GM19372 (cell line): ENCODE measurements around the gene TRPM7.
"Not testable (repeated sequence)": the region's sequence is repeated elsewhere in the genome, so short reads cannot be mapped to it uniquely, and the experiment has no call there.

ENCODE experiments used
- ATAC-seq: cut with Tn5 transposase; IDR thresholded peaks from one replicate; pipeline ENCODE4 v1.9.1; 2021; ENCODE audit warnings: mild to moderate bottlenecking, low read depth, moderate library complexity; ENCODE audit not compliant: unreplicated experiment

The TRPM7 gene

GRCh38 chr15:50576166-50576565 lies 110.4 kb downstream of the TRPM7 start:
- no peak for ATAC-seq

DNA sequence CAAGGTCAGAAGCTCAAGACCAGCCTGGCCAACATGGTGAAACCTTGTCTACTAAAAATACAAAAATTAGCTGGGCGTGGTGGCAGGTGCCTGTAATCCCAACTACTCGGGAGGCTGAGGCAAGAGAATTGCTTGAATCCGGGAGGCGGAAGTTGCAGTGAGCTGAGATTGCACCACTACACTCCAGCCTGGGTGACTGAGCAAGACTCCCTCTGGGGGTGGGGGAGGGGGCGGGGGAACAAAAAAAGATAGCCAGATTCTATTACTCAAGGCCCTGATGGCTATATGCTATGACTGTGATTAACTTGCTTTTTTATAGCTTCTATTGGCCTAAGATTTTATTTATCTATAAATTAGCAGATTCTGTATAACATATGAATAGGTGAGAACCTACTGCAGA lies 112.8 kb downstream of the TRPM7 start:
- not testable (repeated sequence) for ATAC-seq

- ATAC-seq = no peak
Observed at GRCh38 chr15:50563756-50564155, 122.8 kb downstream of the TRPM7 start.

- no peak for ATAC-seq
Observed at GRCh38 chr15:50562735-50563640, 123.6 kb downstream of the TRPM7 start.

DNA sequence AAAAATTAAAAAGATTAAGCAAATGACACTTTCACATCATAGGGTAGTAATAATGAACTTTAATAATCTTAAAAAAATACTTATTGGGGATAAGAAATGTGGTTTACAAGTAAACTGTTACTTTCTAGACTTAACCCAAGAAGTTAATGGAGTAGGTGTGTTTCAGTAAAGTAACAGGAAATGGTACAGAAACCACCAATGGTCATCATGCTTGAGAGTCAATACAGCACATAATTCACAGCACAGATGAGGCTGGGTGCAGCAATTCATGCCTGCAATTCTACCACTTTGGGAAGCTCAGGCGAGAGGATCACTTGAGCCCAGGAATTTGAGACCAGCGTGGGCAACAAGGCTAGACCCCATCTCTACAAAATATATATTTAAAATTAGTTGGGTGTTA lies 128.6 kb downstream of the TRPM7 start:
- no peak for ATAC-seq

- ATAC-seq = no peak
Observed at GRCh38 chr15:50556642-50557371, 129.8 kb downstream of the TRPM7 start.

DNA sequence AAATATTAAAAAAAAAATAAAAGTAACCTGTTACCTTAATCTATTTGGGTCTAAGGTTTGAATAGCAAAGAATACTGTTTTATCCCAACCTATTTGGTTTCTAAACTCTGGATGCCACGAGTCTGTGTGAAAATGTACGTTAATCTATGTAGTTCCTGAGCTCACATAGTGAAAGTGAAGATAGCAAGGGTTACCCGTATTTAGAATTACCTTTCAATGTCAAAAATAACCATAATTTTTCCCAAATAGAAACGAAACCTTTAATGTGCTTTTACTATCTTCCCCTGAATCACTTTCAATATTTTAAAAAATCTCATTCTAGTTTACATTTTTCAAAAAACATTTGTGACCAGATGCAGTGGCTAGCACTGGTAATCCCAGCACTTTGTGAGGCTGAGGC lies 134.4 kb downstream of the TRPM7 start:
- no peak for ATAC-seq

GRCh38 chr15:50549326-50549725 lies 137.3 kb downstream of the TRPM7 start:
- ATAC-seq = no peak

- no peak for ATAC-seq
Observed at GRCh38 chr15:50546566-50546965, 140.0 kb downstream of the TRPM7 start, which contains the start of gene USP50. Gene USP50 (minus strand): TSS chr15:50546666. CDS start chr15:50546525, 141 bp downstream.

DNA sequence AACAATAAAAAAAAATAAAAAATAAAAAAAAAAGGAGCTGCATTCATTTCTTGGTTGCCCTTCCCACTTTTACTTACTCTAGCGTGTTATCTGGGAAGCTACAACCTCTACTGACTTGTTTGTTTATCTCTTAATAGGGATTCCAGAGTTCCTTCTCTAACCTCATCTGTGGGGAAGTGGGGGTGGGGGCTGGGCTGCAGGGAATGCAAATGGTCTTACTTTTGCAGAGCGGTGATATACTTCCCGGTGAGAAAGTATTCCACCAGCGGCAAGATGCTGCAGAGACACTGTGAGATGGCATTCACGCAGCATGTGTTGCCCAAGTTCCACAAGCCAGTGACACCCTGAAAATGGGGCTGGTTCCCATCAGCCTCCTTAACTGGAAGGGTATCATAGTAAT lies 142.2 kb downstream of the TRPM7 start:
- no peak for ATAC-seq

DNA sequence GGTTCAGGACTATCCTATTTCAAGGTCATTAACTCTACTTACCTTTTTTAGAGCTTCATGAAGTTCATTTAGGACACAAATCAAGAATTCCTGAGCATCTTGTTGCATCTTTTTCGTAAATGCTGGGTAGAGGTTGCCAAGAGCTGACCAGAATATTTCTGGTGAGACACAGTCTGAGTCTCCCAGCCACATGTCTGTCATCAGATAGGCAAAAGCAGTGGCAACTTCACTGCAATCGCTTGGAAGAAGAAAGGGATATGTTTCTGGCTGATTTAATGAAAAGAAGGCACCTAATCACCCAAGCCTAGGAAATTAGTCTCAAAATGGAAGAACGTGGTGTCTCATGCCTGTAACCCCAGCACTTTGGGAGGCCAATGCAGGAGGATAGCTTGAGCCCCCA lies 143.0 kb downstream of the TRPM7 start:
- no peak for ATAC-seq

GRCh38 chr15:50542887-50543210 lies 143.7 kb downstream of the TRPM7 start:
- no peak for ATAC-seq

DNA sequence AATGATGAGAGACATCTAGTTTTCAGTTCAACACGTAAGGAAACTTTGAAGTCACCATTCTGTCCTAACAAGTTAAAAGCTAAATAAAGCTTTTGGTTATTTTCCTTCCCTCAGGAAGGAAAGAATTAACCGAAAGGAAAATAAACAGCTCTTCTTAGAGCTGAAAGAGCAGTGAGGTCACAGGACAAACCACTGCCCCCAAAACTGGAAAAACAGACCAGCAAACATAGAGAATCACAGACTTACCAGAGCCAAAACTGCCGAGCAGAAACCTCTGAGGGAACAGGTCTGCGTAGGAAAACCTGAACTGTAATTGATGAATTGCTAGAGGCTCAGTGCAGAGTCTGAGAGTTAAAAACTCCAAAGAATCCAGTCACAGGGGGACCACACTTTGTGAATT lies 154.8 kb downstream of the TRPM7 start:
- no peak for ATAC-seq

DNA sequence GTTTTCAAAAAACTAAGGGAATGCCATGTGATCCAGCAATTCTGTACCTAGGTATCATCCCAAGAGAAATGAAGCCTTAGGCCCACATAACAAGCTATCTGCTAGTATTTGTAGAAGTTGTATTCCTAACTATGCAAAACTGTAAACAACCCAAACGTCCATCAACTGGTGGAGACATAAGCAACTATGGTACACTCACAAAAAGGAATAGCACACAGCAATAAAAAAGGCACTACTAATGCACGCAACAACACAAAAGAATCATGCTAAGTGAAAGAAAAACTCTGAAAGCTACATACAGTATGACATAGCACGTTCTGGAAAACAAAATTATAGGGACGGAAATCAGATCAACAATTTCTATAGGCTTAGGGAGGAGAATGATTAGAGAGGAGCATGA lies 155.4 kb downstream of the TRPM7 start:
- no peak for ATAC-seq

DNA sequence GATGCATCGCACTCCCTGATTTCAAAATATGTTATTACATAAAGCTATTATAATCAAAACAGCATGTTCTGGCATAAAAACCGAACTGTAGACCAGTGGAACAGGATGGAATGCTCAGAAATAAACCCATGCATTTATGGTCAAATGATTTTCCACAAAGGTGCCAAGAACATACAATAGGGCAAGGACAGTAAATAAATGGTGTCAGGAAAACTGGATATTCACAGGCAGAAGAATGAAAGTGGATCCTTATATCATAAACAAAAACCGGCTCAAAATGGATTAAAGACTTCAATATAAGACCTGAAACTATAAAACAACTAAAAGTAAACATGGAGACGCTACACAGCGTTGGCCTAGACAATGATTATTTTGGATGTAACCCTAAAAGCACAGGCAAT lies 162.7 kb downstream of the TRPM7 start:
- no peak for ATAC-seq

DNA sequence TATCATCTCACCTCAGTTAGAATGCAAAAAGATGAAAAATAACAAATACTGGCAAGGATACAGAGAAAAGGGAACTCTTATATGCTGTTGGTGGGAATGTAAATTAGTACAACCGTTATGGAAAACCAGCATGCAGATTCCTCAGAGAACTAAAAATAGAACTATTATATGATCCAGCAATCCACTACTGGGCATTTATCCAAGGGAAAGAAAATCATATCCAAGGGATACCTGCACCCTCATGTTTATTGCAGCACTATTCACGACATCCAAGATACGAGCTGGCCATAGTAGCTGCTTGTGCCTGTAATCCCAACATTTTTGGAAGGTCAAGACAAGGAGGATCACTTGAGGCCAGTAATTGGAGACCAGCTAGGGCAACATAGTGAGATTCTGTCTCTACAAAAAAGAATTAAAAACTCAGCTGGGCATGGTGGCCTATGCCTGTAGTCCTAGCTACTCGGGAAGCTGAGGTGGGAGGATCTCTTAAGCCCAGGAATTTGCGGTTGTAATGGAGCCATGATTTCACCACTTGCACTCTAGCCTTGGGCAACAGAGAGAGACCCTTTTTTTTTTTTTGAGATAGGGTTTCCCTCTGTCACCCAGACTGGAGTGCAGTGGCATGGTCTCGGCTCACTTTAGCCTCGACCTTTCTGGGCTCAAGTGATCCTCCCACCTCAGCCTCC lies 166.7 kb downstream of the TRPM7 start:
- no peak for ATAC-seq

DNA sequence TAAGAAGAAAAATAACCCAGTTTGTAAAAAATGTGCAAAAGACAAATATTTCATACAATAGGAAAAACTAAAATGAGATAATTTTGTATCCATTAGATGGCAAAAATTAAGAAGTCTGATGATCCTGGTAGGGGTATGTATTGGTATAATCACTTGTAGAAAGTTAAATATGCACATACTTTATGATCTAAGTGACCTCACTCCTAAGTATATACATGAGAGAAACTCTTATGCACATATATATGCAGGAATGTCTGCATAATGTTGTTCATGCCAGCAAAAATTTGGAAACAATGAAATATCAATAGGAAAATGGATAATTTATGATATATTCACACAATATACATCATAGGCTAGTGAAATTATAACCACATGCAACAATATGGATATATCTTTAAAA lies 173.6 kb downstream of the TRPM7 start:
- ATAC-seq = no peak
